ENCODE data around the gene FIBCD1.

FIBCD1 gene

GRCh38 chr9:130879863-130880411, 59.1 kb downstream of the FIBCD1 start:
- TF ChIP-seq, protein P1, sequence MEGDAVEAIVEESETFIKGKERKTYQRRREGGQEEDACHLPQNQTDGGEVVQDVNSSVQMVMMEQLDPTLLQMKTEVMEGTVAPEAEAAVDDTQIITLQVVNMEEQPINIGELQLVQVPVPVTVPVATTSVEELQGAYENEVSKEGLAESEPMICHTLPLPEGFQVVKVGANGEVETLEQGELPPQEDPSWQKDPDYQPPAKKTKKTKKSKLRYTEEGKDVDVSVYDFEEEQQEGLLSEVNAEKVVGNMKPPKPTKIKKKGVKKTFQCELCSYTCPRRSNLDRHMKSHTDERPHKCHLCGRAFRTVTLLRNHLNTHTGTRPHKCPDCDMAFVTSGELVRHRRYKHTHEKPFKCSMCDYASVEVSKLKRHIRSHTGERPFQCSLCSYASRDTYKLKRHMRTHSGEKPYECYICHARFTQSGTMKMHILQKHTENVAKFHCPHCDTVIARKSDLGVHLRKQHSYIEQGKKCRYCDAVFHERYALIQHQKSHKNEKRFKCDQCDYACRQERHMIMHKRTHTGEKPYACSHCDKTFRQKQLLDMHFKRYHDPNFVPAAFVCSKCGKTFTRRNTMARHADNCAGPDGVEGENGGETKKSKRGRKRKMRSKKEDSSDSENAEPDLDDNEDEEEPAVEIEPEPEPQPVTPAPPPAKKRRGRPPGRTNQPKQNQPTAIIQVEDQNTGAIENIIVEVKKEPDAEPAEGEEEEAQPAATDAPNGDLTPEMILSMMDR (IDR thresholded peaks at IDR 0.05; ENCODE audit: low read depth, low read length, missing control alignments), result no peak
- no peak overlapping the region for H3K4me3 ChIP-seq (replicated peaks; ENCODE audit: low read depth, low read length)
- no peak for DNase-seq (ENCODE audit: extremely low read depth, low read depth)

- H3K4me3 ChIP-seq (replicated peaks; ENCODE audit: low read depth, low read length), result no peak overlapping the region
- TF ChIP-seq, protein P1 (IDR thresholded peaks at IDR 0.05; ENCODE audit: low read depth, low read length, missing control alignments), result no peak
- DNase-seq (ENCODE audit: extremely low read depth, low read depth), result no peak
Measured at GRCh38 chr9:130878295-130878694, 60.8 kb downstream of the FIBCD1 start.

DNA sequence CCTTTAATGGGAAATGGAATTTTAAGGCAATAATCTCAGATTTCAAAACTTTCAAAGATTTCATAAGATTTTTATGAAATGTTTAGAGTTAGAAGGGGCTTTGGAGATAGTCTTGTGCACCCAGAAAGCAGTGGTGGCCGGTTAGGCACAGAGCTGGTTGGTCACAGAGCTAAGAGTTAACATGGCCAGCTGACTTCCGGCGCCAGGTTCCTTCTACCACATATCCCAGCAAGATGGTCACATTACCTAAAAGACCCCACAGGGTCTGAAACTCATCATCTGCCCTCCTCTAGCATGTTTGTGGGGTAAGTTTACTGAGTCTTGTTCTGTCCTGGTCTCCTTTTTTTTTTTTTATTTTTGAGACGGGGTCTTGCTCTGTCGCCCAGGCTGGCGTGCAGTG, 61.7 kb downstream of the FIBCD1 start:
- TF ChIP-seq, protein P1 (IDR thresholded peaks at IDR 0.05; ENCODE audit: low read depth, low read length, missing control alignments), result no peak

GRCh38 chr9:130874783-130875182, 64.3 kb downstream of the FIBCD1 start:
- H3K4me3 ChIP-seq (replicated peaks; ENCODE audit: low read depth, low read length), result no peak overlapping the region
- DNase-seq (ENCODE audit: extremely low read depth, low read depth), result no peak
- TF ChIP-seq, protein P1 (IDR thresholded peaks at IDR 0.05; ENCODE audit: low read depth, low read length, missing control alignments), result no peak

More for the DNA sequence above, 61.7 kb downstream of the FIBCD1 start:
- no peak overlapping the region for H3K4me3 ChIP-seq (replicated peaks; ENCODE audit: low read depth, low read length)
- no peak for DNase-seq (ENCODE audit: extremely low read depth, low read depth)

DNA sequence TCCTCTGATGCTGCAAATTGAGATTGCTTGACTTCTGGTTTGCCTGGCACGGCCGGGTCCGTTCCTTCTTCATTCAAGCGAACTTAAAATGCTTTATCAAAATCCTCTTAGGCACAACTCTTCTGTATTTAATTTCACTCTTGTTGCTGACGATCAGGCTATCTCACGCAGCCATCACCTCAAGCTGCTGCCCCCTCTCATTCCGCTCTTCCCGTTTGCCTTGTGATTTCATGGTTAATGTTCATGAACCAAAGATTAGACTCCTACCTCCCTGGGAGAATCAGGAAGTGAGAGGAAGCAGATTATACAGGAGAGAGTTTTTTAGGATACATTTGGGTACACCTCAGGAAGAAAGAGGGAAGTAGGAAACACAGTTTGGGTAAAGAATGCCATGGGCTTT, 65.1 kb downstream of the FIBCD1 start:
- TF ChIP-seq, protein P1 (IDR thresholded peaks at IDR 0.05; ENCODE audit: low read depth, low read length, missing control alignments), result no peak
- no peak for DNase-seq (ENCODE audit: extremely low read depth, low read depth)
- no peak overlapping the region for H3K4me3 ChIP-seq (replicated peaks; ENCODE audit: low read depth, low read length)

- DNase-seq (ENCODE audit: extremely low read depth, low read depth), result no peak
- H3K4me3 ChIP-seq (replicated peaks; ENCODE audit: low read depth, low read length), result no peak overlapping the region
- TF ChIP-seq, protein P1 (IDR thresholded peaks at IDR 0.05; ENCODE audit: low read depth, low read length, missing control alignments), result no peak
Measured at GRCh38 chr9:130872912-130873503, 66.0 kb downstream of the FIBCD1 start.

GRCh38 chr9:130872508-130872907, 66.5 kb downstream of the FIBCD1 start:
- H3K4me3 ChIP-seq (replicated peaks; ENCODE audit: low read depth, low read length), result no peak overlapping the region
- TF ChIP-seq, protein P1 (IDR thresholded peaks at IDR 0.05; ENCODE audit: low read depth, low read length, missing control alignments), result no peak
- no peak for DNase-seq (ENCODE audit: extremely low read depth, low read depth)

All from HFF-Myc (cell line).